Brain microvascular endothelial cell (primary cell): Measurements from ENCODE around the gene SCUBE1.

Source experiments
- DNase-seq: peaks from one replicate; pipeline ENCODE4 v3.0.0-alpha.2; 2020
- H3K27ac ChIP-seq: fragments of 250-450 bp; sonication (Bioruptor Pico); 2 replicates; pipeline ENCODE4 v1.5.1; 2020; ENCODE audit warnings: mild to moderate bottlenecking, moderate library complexity
- H3K27me3 ChIP-seq: fragments of 250-450 bp; sonication (Bioruptor Pico); replicated peaks from 2 replicates; pipeline ENCODE4 v1.5.1; 2020; ENCODE audit warnings: mild to moderate bottlenecking
- H3K36me3 ChIP-seq: fragments of 250-450 bp; sonication (Bioruptor Pico); replicated peaks from 2 replicates; pipeline ENCODE4 v1.5.1; 2020; ENCODE audit warnings: mild to moderate bottlenecking
- H3K4me3 ChIP-seq: 2 replicates; pipeline ENCODE4 v1.5.1; 2011; ENCODE audit warnings: low read depth, mild to moderate bottlenecking, control low read depth, low read length, moderate library complexity
- CTCF ChIP-seq: IDR thresholded peaks from 2 replicates; pipeline ENCODE4 v1.5.1; 2011; ENCODE audit warnings: low read depth, mild to moderate bottlenecking, moderate library complexity, low read length, control low read depth, inconsistent platforms; ENCODE audit errors: missing control alignments
- in situ Hi-C: cut with HindIII; loops from 2 replicates; pipeline ENCODE4 v1.10.0; 2017; ENCODE audit warnings: low sequenced_read_pairs, low pct_ligation_motif_present

SCUBE1 gene

DNA sequence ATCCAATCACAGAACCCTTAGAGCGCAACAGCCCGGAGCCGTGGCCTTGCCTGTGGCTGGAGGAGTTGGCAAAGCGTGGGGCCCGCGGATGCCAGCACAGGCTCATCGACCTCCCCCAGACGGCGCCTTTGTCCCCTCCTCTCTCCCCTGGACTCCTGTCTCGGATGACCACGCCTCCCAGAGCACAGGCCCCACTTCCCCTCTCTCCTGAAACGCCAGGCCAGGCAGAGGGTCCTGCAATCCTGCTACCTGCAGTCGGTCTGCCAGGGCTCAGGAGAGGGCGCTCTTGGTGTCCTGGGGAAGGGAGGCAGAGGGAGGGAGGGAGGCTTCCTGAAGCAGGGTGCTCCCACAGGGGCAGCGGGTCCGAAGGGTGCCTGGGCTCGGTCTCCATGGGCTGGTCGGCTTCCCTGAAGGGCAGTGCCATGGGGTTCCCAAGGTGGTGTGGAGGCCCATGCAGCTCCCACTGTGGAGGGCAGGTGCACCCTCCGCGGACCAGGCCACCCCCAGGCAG, 139.6 kb downstream of the SCUBE1 start:
- no peak for TF ChIP-seq CTCF
- no peak overlapping the region for H3K4me3 ChIP-seq
- H3K27me3 ChIP-seq = no peaks in the 10 kb centered on the region
- H3K36me3 ChIP-seq = no peaks in the 10 kb centered on the region
- DNase-seq = no peak
- no peak overlapping the region for H3K27ac ChIP-seq
- in situ Hi-C loops = no loop called here

DNA sequence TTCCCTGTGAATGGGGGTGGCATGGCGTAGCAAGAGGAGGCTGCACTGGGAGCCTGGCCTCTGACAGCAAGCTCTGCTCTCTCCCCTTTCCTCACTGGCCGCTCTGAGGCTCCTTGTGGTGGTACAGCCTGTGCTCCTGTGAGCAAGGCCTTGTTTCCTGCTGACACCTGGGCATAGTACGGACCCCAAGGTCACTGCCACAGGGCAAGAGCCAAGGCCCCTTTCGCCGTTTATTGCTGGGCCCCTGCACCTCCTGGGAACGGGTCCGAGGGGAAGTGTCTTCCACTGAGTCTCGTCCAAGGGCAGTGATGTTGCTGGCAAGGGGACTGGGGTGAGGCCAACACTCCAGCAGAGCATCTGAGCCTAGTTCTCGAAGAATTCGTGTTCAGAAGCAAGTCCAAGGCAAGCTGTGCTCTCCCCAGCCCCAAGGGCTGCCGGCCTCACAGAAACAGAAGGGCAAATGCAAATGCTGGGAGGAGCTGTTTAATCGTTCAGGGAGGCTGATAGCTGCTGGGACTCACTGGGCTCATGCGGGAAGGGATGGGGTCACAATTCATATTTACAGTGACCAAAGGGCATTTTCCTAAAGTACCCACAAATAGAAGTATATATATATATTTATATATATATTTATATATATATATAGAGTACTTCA, 140.3 kb downstream of the SCUBE1 start:
- Histone ChIP-seq H3K36me3 (no peaks in the 10 kb centered on the region), H3K27me3 (no peaks in the 10 kb centered on the region), H3K4me3 (no peak overlapping the region), H3K27ac (no peak overlapping the region)
- no peak for TF ChIP-seq CTCF
- DNase-seq = no peak
- in situ Hi-C loops = no loop called here

GRCh38 chr22:43202326-43202725, 140.8 kb downstream of the SCUBE1 start:
- TF ChIP-seq CTCF = no peak
- no peaks in the 10 kb centered on the region for H3K36me3 ChIP-seq
- no peak overlapping the region for H3K27ac ChIP-seq
- no peak overlapping the region for H3K4me3 ChIP-seq
- in situ Hi-C loops = no loop called here
- no peak for DNase-seq
- H3K27me3 ChIP-seq = no peaks in the 10 kb centered on the region

DNA sequence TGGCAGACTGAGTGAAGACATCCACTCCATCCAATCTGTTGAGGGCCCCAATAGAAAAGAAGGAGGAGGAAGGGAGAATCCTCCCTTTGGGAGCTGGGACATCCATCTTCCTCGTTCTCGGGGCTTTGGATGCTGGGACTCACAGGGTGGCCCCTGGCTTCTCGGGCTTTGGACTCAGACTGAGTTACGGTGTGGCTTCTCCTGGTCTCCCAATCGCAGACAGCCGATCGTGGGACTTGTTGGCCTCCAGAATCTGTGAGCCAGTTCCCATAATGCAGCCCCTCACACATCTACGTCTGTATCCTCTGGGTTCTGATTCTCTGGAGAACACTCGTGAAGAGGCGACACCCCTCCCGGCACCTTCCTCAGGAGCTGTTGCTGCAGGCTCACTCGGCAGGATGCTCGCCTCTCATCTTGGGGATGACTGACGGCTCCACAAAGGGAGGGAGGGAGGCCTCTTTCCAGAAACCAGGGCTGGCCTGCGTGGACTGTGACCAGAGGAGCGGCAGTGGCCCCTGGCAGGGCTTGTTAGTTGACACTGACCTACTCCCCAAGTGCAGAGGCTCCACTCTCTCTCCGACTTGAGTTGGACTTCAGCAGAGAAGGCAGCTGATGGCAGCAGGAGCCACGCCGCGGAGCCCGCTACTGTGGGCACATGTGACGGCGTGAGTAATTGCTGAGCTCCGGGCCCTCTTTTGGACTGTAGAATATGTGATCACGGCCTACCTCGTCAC, 141.5 kb downstream of the SCUBE1 start:
- no peaks in the 10 kb centered on the region for H3K36me3 ChIP-seq
- no peak overlapping the region for H3K27ac ChIP-seq
- in situ Hi-C loops = no loop called here
- DNase-seq = no peak
- no peak for TF ChIP-seq CTCF
- no peaks in the 10 kb centered on the region for H3K27me3 ChIP-seq
- no peak overlapping the region for H3K4me3 ChIP-seq

GRCh38 chr22:43200555-43200954, 142.6 kb downstream of the SCUBE1 start:
- Histone ChIP-seq H3K27me3 (no peaks in the 10 kb centered on the region), H3K36me3 (no peaks in the 10 kb centered on the region), H3K4me3 (no peak overlapping the region), H3K27ac (no peak overlapping the region)
- DNase-seq = no peak
- TF ChIP-seq CTCF = no peak
- in situ Hi-C loops = no loop called here
